Measurements from ENCODE around the gene TMEM239.

DNA sequence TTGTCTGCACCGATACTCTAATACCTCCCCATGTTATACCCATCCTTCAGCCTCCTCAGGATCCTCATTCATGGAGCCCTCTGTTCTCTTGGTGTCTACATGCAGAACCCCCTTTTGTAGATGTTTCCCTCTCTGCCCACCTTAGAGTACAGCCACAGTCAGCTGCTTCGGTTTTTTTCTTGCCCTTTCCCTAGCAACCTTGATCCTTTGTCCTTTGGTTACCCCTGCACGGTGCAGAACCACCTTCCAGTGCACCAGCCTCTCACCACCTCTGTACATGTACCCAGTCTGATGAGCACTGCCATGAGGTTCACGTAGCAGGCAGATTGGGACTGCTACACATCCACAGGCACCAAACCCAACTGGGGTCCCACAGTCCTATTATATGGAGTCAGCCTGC is 31.6 kb downstream of the TMEM239 start:
- TF ChIP-seq, protein P1, sequence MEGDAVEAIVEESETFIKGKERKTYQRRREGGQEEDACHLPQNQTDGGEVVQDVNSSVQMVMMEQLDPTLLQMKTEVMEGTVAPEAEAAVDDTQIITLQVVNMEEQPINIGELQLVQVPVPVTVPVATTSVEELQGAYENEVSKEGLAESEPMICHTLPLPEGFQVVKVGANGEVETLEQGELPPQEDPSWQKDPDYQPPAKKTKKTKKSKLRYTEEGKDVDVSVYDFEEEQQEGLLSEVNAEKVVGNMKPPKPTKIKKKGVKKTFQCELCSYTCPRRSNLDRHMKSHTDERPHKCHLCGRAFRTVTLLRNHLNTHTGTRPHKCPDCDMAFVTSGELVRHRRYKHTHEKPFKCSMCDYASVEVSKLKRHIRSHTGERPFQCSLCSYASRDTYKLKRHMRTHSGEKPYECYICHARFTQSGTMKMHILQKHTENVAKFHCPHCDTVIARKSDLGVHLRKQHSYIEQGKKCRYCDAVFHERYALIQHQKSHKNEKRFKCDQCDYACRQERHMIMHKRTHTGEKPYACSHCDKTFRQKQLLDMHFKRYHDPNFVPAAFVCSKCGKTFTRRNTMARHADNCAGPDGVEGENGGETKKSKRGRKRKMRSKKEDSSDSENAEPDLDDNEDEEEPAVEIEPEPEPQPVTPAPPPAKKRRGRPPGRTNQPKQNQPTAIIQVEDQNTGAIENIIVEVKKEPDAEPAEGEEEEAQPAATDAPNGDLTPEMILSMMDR (IDR thresholded peaks at IDR 0.05) = no peak
- no peak for TF ChIP-seq POLR2AphosphoS5 (IDR thresholded peaks at IDR 0.05)
- no peak for TF ChIP-seq EP300 (IDR thresholded peaks at IDR 0.05)
